HG03045 (cell line): ENCODE results near the gene DYNLT5.
"Not testable (repeated sequence)": the region's sequence is repeated elsewhere in the genome, so short reads cannot be mapped to it uniquely, and the experiment has no call there.

Source experiments
- ATAC-seq: cut with Tn5 transposase; IDR thresholded peaks from one replicate; pipeline ENCODE4 v1.9.1; 2021; ENCODE audit warnings: mild to moderate bottlenecking, moderate library complexity; ENCODE audit not compliant: unreplicated experiment

DYNLT5 gene

DNA sequence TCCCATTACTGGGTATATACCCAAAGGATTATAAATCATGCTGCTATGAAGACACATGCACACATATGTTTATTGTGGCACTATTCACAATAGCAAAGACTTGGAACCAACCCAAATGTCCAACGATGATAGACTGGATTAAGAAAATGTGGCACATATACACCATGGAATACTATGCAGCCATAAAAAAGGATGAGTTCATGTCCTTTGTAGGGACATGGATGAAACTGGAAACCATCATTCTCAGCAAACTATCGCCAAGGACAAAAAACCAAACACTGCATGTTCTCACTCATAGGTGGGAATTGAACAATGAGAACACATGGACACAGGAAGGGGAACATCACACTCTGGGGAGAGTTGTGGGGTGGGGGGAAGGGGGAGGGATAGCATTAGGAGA, 33.5 kb downstream of the DYNLT5 start:
- ATAC-seq = not testable (repeated sequence)

DNA sequence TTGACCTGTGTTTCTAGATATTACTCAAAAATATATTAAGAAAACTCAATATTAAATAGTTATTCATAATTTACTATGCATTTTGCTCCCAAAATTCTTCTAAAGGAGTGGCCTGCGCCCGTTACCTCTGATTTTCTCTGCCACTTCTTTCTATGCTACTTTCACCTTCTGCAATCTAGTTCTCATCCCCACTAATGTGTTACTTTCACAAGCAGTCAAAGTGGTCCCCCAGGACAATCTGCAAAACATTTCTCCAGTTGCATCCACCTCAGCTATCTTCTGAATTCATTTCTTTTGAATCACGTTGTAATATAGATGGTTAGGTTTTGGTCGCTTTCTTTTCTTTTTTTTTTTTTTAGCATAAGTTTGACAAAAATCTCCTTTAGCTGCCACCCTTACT, 35.4 kb downstream of the DYNLT5 start:
- ATAC-seq = no peak

DNA sequence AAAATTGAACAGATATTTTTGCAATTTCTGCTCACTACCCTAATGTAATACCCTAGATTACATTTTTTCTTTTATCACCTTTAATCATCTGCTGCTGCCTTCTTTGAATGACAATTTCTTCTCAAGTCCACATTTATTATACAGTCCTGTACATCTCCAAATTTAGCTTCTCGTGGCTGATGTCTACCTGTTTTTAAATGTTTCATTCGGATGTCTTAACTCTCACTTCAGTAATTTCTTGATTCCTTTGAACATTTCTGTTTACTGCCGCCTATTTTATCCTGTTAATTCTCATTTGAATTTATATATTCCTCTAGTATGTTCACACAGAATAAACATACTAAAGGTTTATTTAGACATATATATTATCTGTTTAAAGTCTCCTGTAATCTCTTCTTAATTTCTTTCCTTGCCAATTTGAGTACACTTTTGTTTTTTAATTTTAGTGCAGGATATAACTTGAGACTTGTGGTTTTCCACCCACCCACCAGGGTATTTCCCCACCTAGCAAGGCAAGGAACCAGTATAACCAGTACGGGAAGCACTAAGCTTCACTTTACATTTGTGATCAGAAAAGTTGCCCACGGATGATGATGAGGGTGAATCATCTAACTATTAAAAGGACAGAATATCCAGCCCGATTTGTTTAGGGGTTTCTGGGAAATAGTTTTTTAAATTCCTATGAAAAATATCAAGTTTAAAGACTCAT, 36.1 kb downstream of the DYNLT5 start:
- ATAC-seq = peak; percentile 84

DNA sequence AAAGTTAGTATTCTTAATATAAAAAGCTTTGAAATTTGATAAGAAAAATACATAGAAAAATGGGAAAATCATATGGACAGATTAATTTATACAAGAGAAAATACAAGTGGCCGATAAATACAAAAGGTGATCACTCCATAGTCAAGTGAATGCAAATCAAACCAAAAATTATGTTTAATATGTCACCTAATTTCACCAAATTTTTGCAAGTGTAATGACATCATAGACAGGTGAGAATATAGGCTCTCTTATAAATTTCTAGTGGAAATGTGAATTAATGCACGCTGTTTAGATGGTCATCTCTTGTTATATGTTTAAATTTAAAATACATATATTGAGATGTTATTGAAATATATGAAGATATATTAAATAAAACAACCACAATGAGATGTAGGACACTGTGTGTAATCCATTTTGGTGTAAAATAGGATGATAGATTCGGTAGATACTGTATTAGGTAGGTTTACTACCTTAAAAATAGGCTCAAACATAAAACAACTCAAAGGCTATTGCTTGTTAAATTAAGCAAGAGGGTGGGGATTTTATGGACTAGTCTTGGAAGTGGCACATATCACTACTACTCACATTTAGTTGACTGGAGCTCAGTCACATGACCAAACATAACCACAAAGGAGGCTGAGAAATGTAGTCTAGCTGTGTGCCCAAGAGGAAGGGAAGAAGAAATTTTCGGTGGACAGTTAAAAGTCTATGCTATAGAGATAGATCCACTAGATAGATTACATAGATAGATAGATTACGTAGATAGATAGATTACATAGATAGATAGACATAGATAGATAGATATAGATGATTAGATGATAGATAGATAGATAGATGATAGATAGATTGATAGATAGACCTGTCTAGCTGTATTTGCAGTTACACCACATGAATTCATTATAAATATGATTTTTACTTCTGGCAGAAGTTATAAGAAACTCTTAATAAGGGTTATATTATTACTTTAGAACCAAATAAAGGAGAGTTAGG, 39.7 kb downstream of the DYNLT5 start:
- no peak for ATAC-seq

DNA sequence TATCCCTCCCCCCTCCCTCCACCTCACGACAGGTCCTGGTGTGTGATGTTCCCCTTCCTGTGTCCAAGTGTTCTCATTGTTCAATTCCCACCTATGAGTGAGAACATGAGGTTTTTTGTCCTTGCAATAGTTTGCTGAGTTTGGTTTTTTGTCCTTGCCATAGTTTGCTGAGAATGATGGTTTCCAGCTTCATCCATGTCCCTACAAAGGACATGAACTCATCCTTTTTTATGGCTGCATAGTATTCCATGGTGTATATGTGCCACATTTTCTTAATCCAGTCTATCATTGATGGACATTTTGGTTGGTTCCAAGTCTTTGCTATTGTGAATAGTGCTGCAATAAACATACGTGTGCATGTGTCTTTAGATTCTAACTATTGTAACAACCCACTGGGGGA, 43.6 kb downstream of the DYNLT5 start:
- not testable (repeated sequence) for ATAC-seq

DNA sequence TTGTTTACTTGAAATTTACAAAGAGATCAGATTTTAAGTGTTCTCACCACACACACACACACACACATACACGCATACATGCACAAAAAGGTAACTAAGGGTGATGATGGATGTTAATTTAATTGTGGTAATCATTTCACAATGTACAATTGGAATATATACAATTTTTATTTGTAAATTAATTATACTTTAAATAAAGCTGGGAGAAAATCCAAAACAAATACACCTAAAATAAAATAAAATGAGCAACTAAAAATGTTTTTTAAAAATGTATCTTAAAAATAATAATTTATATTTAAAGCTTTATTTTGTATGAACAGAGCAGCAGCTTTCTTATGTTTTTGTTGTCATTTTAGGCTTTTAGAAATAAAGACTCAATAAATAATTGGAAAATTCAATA, 57.0 kb downstream of the DYNLT5 start:
- no peak for ATAC-seq

DNA sequence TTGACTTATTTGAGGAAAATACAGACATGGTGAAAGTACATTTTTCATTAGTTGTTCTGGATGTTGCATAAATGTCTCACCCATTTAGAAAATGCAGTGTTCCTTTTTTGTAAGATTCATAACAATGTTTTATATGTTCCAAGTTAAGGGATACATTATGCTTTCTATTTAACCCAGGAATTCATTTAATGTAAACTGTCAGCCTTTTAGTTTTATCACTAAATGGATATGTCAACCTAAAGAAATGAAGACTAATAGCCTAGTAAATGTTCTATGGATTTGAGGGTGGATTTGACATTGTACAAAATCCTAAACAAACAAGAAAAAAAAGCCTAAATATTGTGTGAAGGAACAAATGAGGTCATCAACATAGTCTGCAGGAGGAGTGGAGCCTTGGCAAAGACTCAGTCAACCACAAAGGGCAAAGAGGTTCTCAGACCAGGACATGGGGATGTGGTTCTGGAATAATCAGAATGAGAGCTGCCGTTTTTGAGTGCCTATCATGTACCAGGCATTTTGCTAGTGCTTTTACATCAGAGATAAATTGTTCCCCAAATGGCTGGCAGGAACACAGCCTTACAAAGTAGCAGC, 57.6 kb downstream of the DYNLT5 start:
- no peak for ATAC-seq

DNA sequence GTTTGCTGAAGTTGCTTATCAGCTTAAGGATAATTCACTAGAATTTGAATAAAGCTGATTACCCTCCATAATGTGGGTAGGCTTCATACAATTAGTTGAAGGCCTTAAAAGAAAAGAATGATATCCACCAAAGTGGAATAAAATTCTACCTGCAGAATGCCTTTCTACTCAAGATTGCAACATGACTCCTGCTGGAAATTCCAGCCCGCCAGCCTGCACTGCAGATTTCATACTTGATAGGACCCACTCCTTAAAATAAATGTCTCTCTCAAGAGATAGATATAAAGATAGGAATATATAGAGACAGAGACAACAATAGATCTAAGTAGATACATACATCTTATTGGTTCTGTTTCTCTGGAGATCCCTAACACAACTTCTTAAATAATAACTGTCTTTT, 72.5 kb downstream of the DYNLT5 start:
- no peak for ATAC-seq
